CD14-positive monocyte (primary cell): ENCODE results near the gene LHB. TPM values are rescaled to one million over a fixed set of nuclear protein-coding genes. Genes with fewer than 3 reads are reported as not detected.
"Not testable (repeated sequence)": the region's sequence is repeated elsewhere in the genome, so short reads cannot be mapped to it uniquely, and the experiment has no call there.

Source experiments
- DNase-seq, 3 donors: peaks; one replicate each; pipeline ENCODE4 v3.0.0-alpha.2; 2011 to 2022
- H2AFZ ChIP-seq: 2 replicates; pipeline ENCODE4 v1.6.0; 2012; ENCODE audit warnings: mild to moderate bottlenecking, low read depth, low read length, inconsistent platforms; ENCODE audit not compliant: insufficient read depth, poor library complexity, severe bottlenecking
- H3K27ac ChIP-seq, 2 donors: 1 replicate in 1 of 2; 2 replicates in 1 of 2; pipeline ENCODE4 v1.5.1; 2012 to 2013; ENCODE audit warnings: low read length in 2 of 2, control low read depth in 1 of 2, inconsistent platforms in 1 of 2, low read depth in 1 of 2, mild to moderate bottlenecking in 1 of 2
- H3K27me3 ChIP-seq, 2 donors: one replicate each; pipeline versions ENCODE4 v1.6.0 to v1.6.1; 2011 to 2013; ENCODE audit warnings: low read length in 2 of 2; ENCODE audit not compliant: control insufficient read depth in 2 of 2, insufficient read depth in 2 of 2
- H3K36me3 ChIP-seq, 2 donors: replicated peaks in 1 of 2; 1 replicate in 1 of 2; 2 replicates in 1 of 2; pipeline versions ENCODE4 v1.5.1 to v1.6.1; 2012 to 2013; ENCODE audit warnings: low read length in 2 of 2, control low read depth in 1 of 2, inconsistent platforms in 1 of 2, mild to moderate bottlenecking in 1 of 2; ENCODE audit not compliant: insufficient read depth in 2 of 2, control insufficient read depth in 1 of 2
- H3K4me1 ChIP-seq, 2 donors: 1 replicate in 1 of 2; 2 replicates in 1 of 2; pipeline versions ENCODE4 v1.5.1 to v1.6.1; 2012 to 2013; ENCODE audit warnings: low read length in 2 of 2, control low read depth in 1 of 2, inconsistent platforms in 1 of 2, mild to moderate bottlenecking in 1 of 2, moderate library complexity in 1 of 2; ENCODE audit not compliant: insufficient read depth in 2 of 2, control insufficient read depth in 1 of 2
- H3K4me2 ChIP-seq: replicated peaks from 2 replicates; pipeline ENCODE3; 2012; ENCODE audit warnings: low read length, moderate library complexity, mild to moderate bottlenecking; ENCODE audit not compliant: poor library complexity, severe bottlenecking; ENCODE audit errors: extremely low read depth
- H3K4me3 ChIP-seq, 3 experiments: fragments of 200-600 bp in 1 of 3; sonication (generic) in 1 of 3; replicated peaks in 1 of 3; 1 replicate in 2 of 3; 2 replicates in 1 of 3; pipeline ENCODE4 v1.5.1; 2011 to 2013; ENCODE audit warnings: low read length in 3 of 3, mild to moderate bottlenecking in 3 of 3, control low read depth in 2 of 3, low read depth in 2 of 3, inconsistent platforms in 1 of 3, moderate library complexity in 1 of 3
- H3K79me2 ChIP-seq: 2 replicates; pipeline ENCODE4 v1.6.0; 2012; ENCODE audit warnings: mild to moderate bottlenecking, control low read depth, inconsistent platforms, low read length, moderate library complexity; ENCODE audit not compliant: insufficient read depth
- H3K9ac ChIP-seq: 2 replicates; pipeline ENCODE4 v1.6.0; 2017; ENCODE audit warnings: low read length, mild to moderate bottlenecking; ENCODE audit not compliant: insufficient read depth, poor library complexity, severe bottlenecking
- H3K9me3 ChIP-seq, 2 donors: replicated peaks in 1 of 2; 1 replicate in 1 of 2; 2 replicates in 1 of 2; pipeline versions ENCODE4 v1.5.1 to v1.6.1; 2012 to 2013; ENCODE audit warnings: low read length in 2 of 2, control low read depth in 1 of 2; ENCODE audit not compliant: control insufficient read depth in 1 of 2, insufficient read depth in 1 of 2
- H4K20me1 ChIP-seq: 2 replicates; pipeline ENCODE4 v1.6.0; 2012; ENCODE audit warnings: mild to moderate bottlenecking, low read length, control low read depth, moderate library complexity; ENCODE audit not compliant: insufficient read depth
- H3K27ac Mint-ChIP-seq, 7 donors: one replicate each; pipeline ENCODE4 v1.8.0; 2020; ENCODE audit warnings: mild to moderate bottlenecking in 7 of 7, mixed read lengths in 7 of 7, moderate library complexity in 6 of 7, inconsistent platforms in 2 of 7
- H3K27me3 Mint-ChIP-seq, 3 donors: one replicate each; pipeline ENCODE4 v1.8.0; 2021 to 2022; ENCODE audit warnings: low read depth in 3 of 3, mild to moderate bottlenecking in 3 of 3, mixed read lengths in 3 of 3, moderate library complexity in 3 of 3, inconsistent platforms in 1 of 3
- H3K36me3 Mint-ChIP-seq, 2 donors: one replicate each; pipeline ENCODE4 v1.8.0; 2020; ENCODE audit warnings: mixed read lengths in 2 of 2, inconsistent platforms in 1 of 2, mild to moderate bottlenecking in 1 of 2
- H3K4me1 Mint-ChIP-seq: one replicate; pipeline ENCODE4 v1.8.0; 2020; ENCODE audit warnings: mild to moderate bottlenecking, mixed read lengths
- H3K4me3 Mint-ChIP-seq, 2 donors: one replicate each; pipeline ENCODE4 v1.8.0; 2020; ENCODE audit warnings: mild to moderate bottlenecking in 2 of 2, mixed read lengths in 2 of 2, moderate library complexity in 1 of 2
- H3K9me3 Mint-ChIP-seq, 7 donors: one replicate each; pipeline ENCODE4 v1.8.0; 2020 to 2022; ENCODE audit warnings: mixed read lengths in 7 of 7, mild to moderate bottlenecking in 6 of 7, moderate library complexity in 6 of 7, inconsistent platforms in 2 of 7
- WGBS: methylation state at CpG from one replicate; pipeline ENCODE4 v1.1.5; 2013; ENCODE audit warnings: missing lambda C conversion rate; ENCODE audit not compliant: insufficient coverage; 5-methylcytosine and 5-hydroxymethylcytosine counted together
- intact Hi-C, 2 donors: fragments of 100-400 bp; cut with micrococcal nuclease; formaldehyde crosslinking; loops; one replicate each; pipeline versions ENCODE4 v1.15.0 to v1.15.1; 2023
- polyA plus RNA-seq, 3 donors: library from polyadenylated mRNA; depleted of rRNA in 1 of 3; unstranded in 2 of 3; stranded (reverse) in 1 of 3; fragments of 300-500 nt in 2 of 3; fragments of >200 nt in 1 of 3; fragmentation: Illumina TruSeq in 2 of 3; gene quantifications; 1 replicate in 2 of 3; 2 replicates in 1 of 3; pipeline ENCODE4 v1.2.3, GENCODE V29; 2012 to 2021

LHB gene
- polyA plus RNA-seq, 3 donors: 0.48 TPM; not detected in 2

DNA sequence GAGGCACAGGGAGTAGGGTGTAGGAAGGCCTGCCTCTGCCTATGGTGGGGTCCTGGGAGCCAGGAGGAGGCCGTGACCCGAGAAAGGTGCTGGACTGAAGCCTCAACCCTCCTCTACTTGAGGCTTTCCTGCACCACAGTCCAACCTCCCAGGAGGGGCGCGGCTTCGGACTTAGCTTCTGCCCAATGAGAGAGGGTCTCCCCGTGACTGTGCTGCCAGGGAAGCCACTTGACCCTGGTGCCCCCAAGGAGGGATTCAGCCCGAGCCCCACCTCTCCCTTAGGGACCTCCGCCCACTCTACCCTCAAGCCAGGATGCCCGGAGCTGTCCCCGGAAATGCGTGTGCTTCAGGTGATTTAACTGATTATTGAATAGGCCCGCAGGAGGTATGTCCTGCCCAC lies 32.1 kb upstream of the LHB start, which contains the start of gene CGB8:
CGB8 (minus strand) TSS at position 101 of the 400 bp plus-strand sequence. CDS start 372 bp downstream, outside the sequence.
- intact Hi-C loops, H3K27ac Mint-ChIP-seq, H3K27ac ChIP-seq, H3K4me1 ChIP-seq, H3K36me3 ChIP-seq, H3K4me3 Mint-ChIP-seq, H3K27me3 ChIP-seq, H3K79me2 ChIP-seq, H3K9me3 Mint-ChIP-seq, H3K9me3 ChIP-seq, H3K4me2 ChIP-seq, H3K9ac ChIP-seq, H3K4me3 ChIP-seq, H4K20me1 ChIP-seq, H2AFZ ChIP-seq, H3K4me1 Mint-ChIP-seq, DNase-seq, H3K36me3 Mint-ChIP-seq: not testable (repeated sequence)
- no CpG with 5 or more reads among the region's 12 CpGs for WGBS
- H3K27me3 Mint-ChIP-seq: peaks cover 3 to 18% (median 4%) of the 10 kb centered on the region in 3 donors

DNA sequence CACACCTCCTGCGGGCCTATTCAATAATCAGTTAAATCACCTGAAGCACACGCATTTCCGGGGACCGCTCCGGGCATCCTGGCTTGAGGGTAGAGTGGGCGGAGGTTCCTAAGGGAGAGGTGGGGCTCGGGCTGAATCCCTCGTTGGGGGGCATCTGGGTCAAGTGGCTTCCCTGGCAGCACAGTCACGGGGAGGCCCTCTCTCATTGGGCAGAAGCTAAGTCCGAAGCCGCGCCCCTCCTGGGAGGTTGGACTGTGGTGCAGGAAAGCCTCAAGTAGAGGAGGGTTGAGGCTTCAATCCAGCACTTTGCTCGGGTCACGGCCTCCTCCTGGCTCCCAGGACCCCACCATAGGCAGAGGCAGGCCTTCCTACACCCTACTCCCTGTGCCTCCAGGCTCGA lies 26.7 kb upstream of the LHB start, which contains the start of gene CGB5:
CGB5 (plus strand) TSS at position 301 of the 400 bp plus-strand sequence. CDS start 362 bp downstream, outside the sequence.
- H3K4me3 Mint-ChIP-seq, intact Hi-C loops, H3K4me2 ChIP-seq, H3K9me3 Mint-ChIP-seq, H3K79me2 ChIP-seq, H3K9ac ChIP-seq, DNase-seq, H3K36me3 Mint-ChIP-seq, H3K27ac ChIP-seq, H2AFZ ChIP-seq, H3K27me3 ChIP-seq, H3K4me1 ChIP-seq, H3K4me1 Mint-ChIP-seq, H3K4me3 ChIP-seq, H3K9me3 ChIP-seq, H4K20me1 ChIP-seq, H3K36me3 ChIP-seq: not testable (repeated sequence)
- H3K27ac Mint-ChIP-seq: peak within 1 kb of the TSS in 2 of 7 donors; percentile 23 to 59
- H3K27me3 Mint-ChIP-seq: peaks cover 2 to 10% (median 5%) of the 10 kb centered on the region in 3 donors
- WGBS: 70% methylated on average over 5 of the region's 15 CpGs

- H3K9me3 Mint-ChIP-seq, H3K36me3 Mint-ChIP-seq, H3K4me1 ChIP-seq, intact Hi-C loops, H4K20me1 ChIP-seq, DNase-seq, H3K4me3 Mint-ChIP-seq, H3K4me3 ChIP-seq, H3K9me3 ChIP-seq, H3K4me1 Mint-ChIP-seq, H3K79me2 ChIP-seq, H3K27me3 ChIP-seq, H3K27ac ChIP-seq, H2AFZ ChIP-seq, H3K4me2 ChIP-seq, H3K9ac ChIP-seq, H3K36me3 ChIP-seq: not testable (repeated sequence)
- peaks cover 2 to 10% (median 5%) of the 10 kb centered on the region in 3 donors for H3K27me3 Mint-ChIP-seq
- H3K27ac Mint-ChIP-seq: peak overlapping the region in 2 of 7 donors; percentile 23 to 59
- WGBS: no CpG with 5 or more reads among the region's 4 CpGs
Measured at GRCh38 chr19:49042666-49043065, 25.8 kb upstream of the LHB start.
